IMR-90 (cell line): ENCODE measurements around the gene VAV1. TPM values are rescaled to one million over a fixed set of nuclear protein-coding genes. Genes with fewer than 3 reads are reported as not detected.

ENCODE experiments used
- ATAC-seq: fragments of 200-7000 bp; cut with Tn5 transposase; 2 replicates; pipeline ENCODE4 v1.9.1; 2020; ENCODE audit warnings: low read depth, mild to moderate bottlenecking, moderate library complexity
- BruUV-seq: library from RNA; stranded (reverse); fragments of 400-500 nt; replicated peaks from 2 replicates; lab custom pipeline; 2021; lab: Mats Ljungman, UMichigan
- CTCF ChIA-PET: fragments of 300-600 bp; formaldehyde crosslinking; extraction: SDS; loops from one replicate; lab custom pipeline; 2021; ENCODE audit warnings: antibody characterized with exemption; lab: Yijun Ruan, JAX
- POLR2A ChIA-PET: fragments of 300-600 bp; sonication (Branson Sonifier 250); formaldehyde crosslinking; loops from one replicate; lab custom pipeline; 2022; ENCODE audit warnings: antibody characterized with exemption; ENCODE audit not compliant: unreplicated experiment; lab: Charles Lee
- DNase-seq: peaks from one replicate; pipeline ENCODE4 v3.0.0; 2013
- H2AFZ ChIP-seq: replicated peaks from 2 replicates; pipeline ENCODE3; 2013; ENCODE audit warnings: low read length, mild to moderate bottlenecking; ENCODE audit not compliant: poor library complexity
- H2AK5ac ChIP-seq: 2 replicates; pipeline ENCODE4 v1.6.1; 2013; ENCODE audit warnings: low read depth, low read length, inconsistent platforms
- H2AK9ac ChIP-seq: replicated peaks from 2 replicates; pipeline ENCODE3; 2013; ENCODE audit warnings: mild to moderate bottlenecking, low read depth, low read length, moderate library complexity; ENCODE audit not compliant: poor library complexity
- H2BK120ac ChIP-seq: 2 replicates; pipeline ENCODE4 v1.6.1; 2013; ENCODE audit warnings: low read depth, low read length, inconsistent platforms
- H2BK15ac ChIP-seq: 3 replicates; pipeline ENCODE4 v1.6.1; 2013; ENCODE audit warnings: low read depth, low read length, inconsistent platforms
- H2BK20ac ChIP-seq: 2 replicates; pipeline ENCODE4 v1.6.1; 2013; ENCODE audit warnings: low read depth, mild to moderate bottlenecking, inconsistent platforms, low read length, moderate library complexity
- H2BK5ac ChIP-seq: 2 replicates; pipeline ENCODE4 v1.6.1; 2013; ENCODE audit warnings: mild to moderate bottlenecking, low read depth, low read length, inconsistent platforms; ENCODE audit not compliant: poor library complexity, severe bottlenecking
- H3K14ac ChIP-seq: replicated peaks from 2 replicates; pipeline ENCODE4 v1.6.1; 2013; ENCODE audit warnings: low read depth, low read length, inconsistent platforms
- H3K18ac ChIP-seq: 2 replicates; pipeline ENCODE4 v1.6.1; 2013; ENCODE audit warnings: low read depth, low read length, control low read depth
- H3K23ac ChIP-seq: 2 replicates; pipeline ENCODE4 v1.6.1; 2013; ENCODE audit warnings: low read depth, low read length, inconsistent platforms
- H3K27ac ChIP-seq: 2 replicates; pipeline ENCODE4 v1.5.1; 2013; ENCODE audit warnings: mild to moderate bottlenecking, control low read depth, low read length; ENCODE audit not compliant: insufficient read depth
- H3K27me3 ChIP-seq: 2 replicates; pipeline ENCODE4 v1.6.1; 2013; ENCODE audit warnings: low read length; ENCODE audit not compliant: control insufficient read depth, insufficient read depth
- H3K36me3 ChIP-seq: 2 replicates; pipeline ENCODE4 v1.6.1; 2013; ENCODE audit warnings: low read length, mixed read lengths; ENCODE audit not compliant: control insufficient read depth, insufficient read depth
- H3K4ac ChIP-seq: 2 replicates; pipeline ENCODE4 v1.6.1; 2013; ENCODE audit warnings: low read depth, low read length, inconsistent platforms
- H3K4me1 ChIP-seq: 2 replicates; pipeline ENCODE4 v1.6.1; 2013; ENCODE audit warnings: low read length, mixed read lengths; ENCODE audit not compliant: control insufficient read depth, insufficient read depth
- H3K4me2 ChIP-seq: 2 replicates; pipeline ENCODE4 v1.6.1; 2013; ENCODE audit warnings: low read depth, mild to moderate bottlenecking, control low read depth, low read length, moderate library complexity
- H3K4me3 ChIP-seq: 2 replicates; pipeline ENCODE4 v1.5.1; 2013; ENCODE audit warnings: low read depth, mild to moderate bottlenecking, control low read depth, low read length, moderate library complexity; ENCODE audit not compliant: insufficient read depth
- H3K56ac ChIP-seq: 2 replicates; pipeline ENCODE4 v1.6.1; 2013; ENCODE audit warnings: low read length, inconsistent platforms; ENCODE audit not compliant: insufficient read depth; ENCODE audit errors: extremely low read depth
- H3K79me1 ChIP-seq, 2 experiments: 2 replicates each; pipeline ENCODE4 v1.6.1; 2013; ENCODE audit warnings: low read length in 2 of 2, inconsistent platforms in 1 of 2, low read depth in 1 of 2
- H3K9ac ChIP-seq: 2 replicates; pipeline ENCODE4 v1.6.1; 2013; ENCODE audit warnings: low read depth, low read length, control low read depth
- H3K9me1 ChIP-seq: 2 replicates; pipeline ENCODE4 v1.6.1; 2013; ENCODE audit warnings: low read length, inconsistent platforms; ENCODE audit not compliant: insufficient read depth
- H3K9me3 ChIP-seq: 2 replicates; pipeline ENCODE4 v1.6.1; 2013; ENCODE audit warnings: low read length; ENCODE audit not compliant: control insufficient read depth, insufficient read depth
- H4K20me1 ChIP-seq: 2 replicates; pipeline ENCODE4 v1.6.1; 2013; ENCODE audit warnings: low read length, inconsistent platforms; ENCODE audit not compliant: insufficient read depth
- H4K5ac ChIP-seq: 2 replicates; pipeline ENCODE4 v1.6.1; 2013; ENCODE audit warnings: mild to moderate bottlenecking, low read depth, low read length, control low read depth
- H4K8ac ChIP-seq, 2 experiments: 2 replicates each; pipeline ENCODE4 v1.6.1; 2013; ENCODE audit warnings: low read depth in 2 of 2, low read length in 2 of 2, control low read depth in 1 of 2, inconsistent platforms in 1 of 2
- H4K91ac ChIP-seq: 2 replicates; pipeline ENCODE4 v1.6.1; 2013; ENCODE audit warnings: low read depth, low read length, inconsistent platforms; ENCODE audit not compliant: insufficient read depth
- BHLHE40 ChIP-seq: fragments of 150-350 bp; IDR thresholded peaks from 2 replicates; pipeline ENCODE4 v1.6.1; 2016; ENCODE audit warnings: mild to moderate bottlenecking, low read depth, low read length
- CEBPB ChIP-seq: IDR thresholded peaks from 2 replicates; pipeline ENCODE4 v1.6.1; 2012; ENCODE audit warnings: low read depth, low read length, improper control_type of control experiment
- CHD1 ChIP-seq: IDR thresholded peaks from 2 replicates; pipeline ENCODE4 v1.6.1; 2012; ENCODE audit warnings: low read depth, low read length, improper control_type of control experiment
- MAFK ChIP-seq: IDR thresholded peaks from 2 replicates; pipeline ENCODE4 v1.6.1; 2012; ENCODE audit warnings: low read depth, low read length, improper control_type of control experiment
- MAZ ChIP-seq: IDR thresholded peaks from 2 replicates; pipeline ENCODE4 v1.6.1; 2012; ENCODE audit warnings: low read depth, mild to moderate bottlenecking, low read length, improper control_type of control experiment, moderate library complexity, borderline replicate concordance
- MXI1 ChIP-seq: IDR thresholded peaks from 2 replicates; pipeline ENCODE4 v1.6.1; 2012; ENCODE audit warnings: low read depth, mild to moderate bottlenecking, low read length, moderate library complexity, borderline replicate concordance
- NFE2L2 ChIP-seq: fragments of 150-350 bp; IDR thresholded peaks from 2 replicates; pipeline ENCODE4 v1.6.1; 2016; ENCODE audit warnings: low read depth, mild to moderate bottlenecking, low read length
- POLR2A ChIP-seq: IDR thresholded peaks from 2 replicates; pipeline ENCODE4 v1.6.1; 2012; ENCODE audit warnings: mild to moderate bottlenecking, low read depth, low read length
- RAD21 ChIP-seq: IDR thresholded peaks from 2 replicates; pipeline ENCODE4 v1.6.1; 2012; ENCODE audit warnings: low read length, improper control_type of control experiment
- RCOR1 ChIP-seq: IDR thresholded peaks from 2 replicates; pipeline ENCODE4 v1.6.1; 2012; ENCODE audit warnings: mild to moderate bottlenecking, low read length, improper control_type of control experiment; ENCODE audit not compliant: insufficient replicate concordance
- RFX5 ChIP-seq: IDR thresholded peaks from 2 replicates; pipeline ENCODE4 v1.8.0; 2012; ENCODE audit warnings: low read depth, mild to moderate bottlenecking, low read length, moderate library complexity
- SMC3 ChIP-seq: fragments of 150-350 bp; IDR thresholded peaks from 2 replicates; pipeline ENCODE4 v1.6.1; 2016; ENCODE audit warnings: low read depth, mild to moderate bottlenecking, antibody characterized with exemption, low read length, moderate library complexity
- WGBS, 2 experiments: methylation state at CpG; one replicate each; pipeline versions ENCODE4 v1.1.5 to v1.1.7; 2013; ENCODE audit warnings: missing lambda C conversion rate in 2 of 2; ENCODE audit not compliant: insufficient read length in 1 of 2; ENCODE audit errors: extremely low coverage in 2 of 2; 5-methylcytosine and 5-hydroxymethylcytosine counted together
- dilution Hi-C: fragments of 300-500 bp; cut with HindIII; formaldehyde crosslinking; loops from one replicate; pipeline ENCODE4 v1.14.3; 2018; ENCODE audit warnings: low sequenced_read_pairs; ENCODE audit not compliant: unreplicated experiment
- in situ Hi-C: fragments of 300-500 bp; cut with MboI; formaldehyde crosslinking; loops from 3 replicates; pipeline ENCODE4 v1.14.3; 2019; ENCODE audit warnings: low sequenced_read_pairs, inconsistent platforms, mixed read lengths
- intact Hi-C: fragments of 100-400 bp; cut with micrococcal nuclease; formaldehyde crosslinking; loops from 2 replicates; pipeline ENCODE4 v1.10.0; 2022
- polyA plus RNA-seq, 3 experiments: library from polyadenylated mRNA; depleted of rRNA; stranded (reverse); fragments of >200 nt; gene quantifications; 2 replicates each; pipeline ENCODE4 v1.2.3, GENCODE V29; 2012; ENCODE audit warnings: low replicate concordance in 1 of 3
- total RNA-seq: library from RNA; depleted of rRNA; stranded (reverse); fragments of >200 nt; gene quantifications from 2 replicates; pipeline ENCODE4 v1.2.3, GENCODE V29; 2012
- TF ChIP-seq, protein P1 (sequence below): conservative IDR thresholded peaks from 2 replicates; pipeline ENCODE4 v1.5.1; 2012; ENCODE audit warnings: mild to moderate bottlenecking, low read depth, low read length, improper control_type of control experiment
- TF ChIP-seq, protein P2 (sequence below): fragments of 150-350 bp; IDR thresholded peaks from 2 replicates; pipeline ENCODE4 v1.6.1; 2017; ENCODE audit warnings: mild to moderate bottlenecking, antibody characterized with exemption, low read length, low read depth
- TF ChIP-seq, protein P3 (sequence below): fragments of 150-350 bp; IDR thresholded peaks from 2 replicates; pipeline ENCODE4 v1.6.1; 2016; ENCODE audit warnings: low read depth, mild to moderate bottlenecking, low read length, moderate library complexity, borderline replicate concordance

Gene VAV1
- total and polyA plus RNA-seq, 2 of the 4 experiments (the other 2 are of a cell fraction), result not detected

DNA sequence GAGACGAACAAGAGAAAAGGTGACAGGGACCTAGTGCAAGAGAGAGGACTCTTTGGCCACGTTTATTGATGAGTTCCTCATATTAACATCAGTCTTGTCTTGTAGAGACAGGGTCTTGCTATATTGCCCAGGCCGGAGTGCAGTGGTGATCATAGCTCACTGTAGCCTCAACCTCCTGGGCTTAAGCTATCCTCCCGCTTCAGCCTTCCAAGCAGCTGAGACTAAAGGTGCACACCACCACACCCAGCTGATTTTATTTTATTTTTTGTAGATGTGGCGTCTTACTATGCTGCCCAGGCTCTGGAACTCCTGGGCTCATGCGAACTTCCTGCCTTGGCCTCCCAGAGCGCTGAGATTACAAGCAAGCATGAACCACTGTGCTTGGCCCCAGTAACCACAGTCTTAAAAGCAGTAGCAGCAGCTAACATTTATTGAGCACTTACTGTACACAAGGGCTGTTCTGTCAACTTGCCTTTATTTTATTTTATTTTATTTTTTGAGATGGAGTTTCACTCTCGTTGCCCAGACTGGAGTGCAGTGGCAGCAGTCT, 4.2 kb upstream of the VAV1 start:
- Histone ChIP-seq H3K79me1 (no peaks in the 10 kb centered on the region), H3K18ac (no peak overlapping the region), H3K9me3 (no peaks in the 10 kb centered on the region), H3K9me1 (0 out of 2 replicates have a peak, but pooled peaks cover 5% of the 10 kb centered on the region), H4K91ac (no peak overlapping the region), H3K9ac (no peak overlapping the region), H3K27ac (no peak overlapping the region), H3K4ac (no peak overlapping the region), H3K36me3 (no peaks in the 10 kb centered on the region), H2AK5ac (no peak overlapping the region), H2AK9ac (no peak overlapping the region), H3K4me3 (no peak overlapping the region), H2BK15ac (no peak overlapping the region), H4K20me1 (no peaks in the 10 kb centered on the region), H3K4me1 (no peaks in the 10 kb centered on the region), H2AFZ (no peak overlapping the region), H3K4me2 (no peak overlapping the region), H2BK120ac (no peak overlapping the region), H3K56ac (no peak overlapping the region), H2BK20ac (no peak overlapping the region), H3K14ac (no peak overlapping the region), H2BK5ac (no peak overlapping the region), H4K5ac (no peak overlapping the region), H3K23ac (no peak overlapping the region), H3K27me3 (no peaks in the 10 kb centered on the region; the same call in 1 of the 2 replicates), H4K8ac (no peak overlapping the region)
- POLR2A ChIA-PET, result no interaction called here
- in situ Hi-C loops (no loop called here), dilution Hi-C loops (no loop called here), intact Hi-C loops (no loop called here)
- TF ChIP-seq POLR2A (no peak), RAD21 (no peak), RCOR1 (no peak), MXI1 (no peak), CEBPB (no peak), SMC3 (no peak), BHLHE40 (no peak), MAZ (no peak), CHD1 (no peak), NFE2L2 (no peak), MAFK (no peak), RFX5 (no peak)
- TF ChIP-seq, protein P1, sequence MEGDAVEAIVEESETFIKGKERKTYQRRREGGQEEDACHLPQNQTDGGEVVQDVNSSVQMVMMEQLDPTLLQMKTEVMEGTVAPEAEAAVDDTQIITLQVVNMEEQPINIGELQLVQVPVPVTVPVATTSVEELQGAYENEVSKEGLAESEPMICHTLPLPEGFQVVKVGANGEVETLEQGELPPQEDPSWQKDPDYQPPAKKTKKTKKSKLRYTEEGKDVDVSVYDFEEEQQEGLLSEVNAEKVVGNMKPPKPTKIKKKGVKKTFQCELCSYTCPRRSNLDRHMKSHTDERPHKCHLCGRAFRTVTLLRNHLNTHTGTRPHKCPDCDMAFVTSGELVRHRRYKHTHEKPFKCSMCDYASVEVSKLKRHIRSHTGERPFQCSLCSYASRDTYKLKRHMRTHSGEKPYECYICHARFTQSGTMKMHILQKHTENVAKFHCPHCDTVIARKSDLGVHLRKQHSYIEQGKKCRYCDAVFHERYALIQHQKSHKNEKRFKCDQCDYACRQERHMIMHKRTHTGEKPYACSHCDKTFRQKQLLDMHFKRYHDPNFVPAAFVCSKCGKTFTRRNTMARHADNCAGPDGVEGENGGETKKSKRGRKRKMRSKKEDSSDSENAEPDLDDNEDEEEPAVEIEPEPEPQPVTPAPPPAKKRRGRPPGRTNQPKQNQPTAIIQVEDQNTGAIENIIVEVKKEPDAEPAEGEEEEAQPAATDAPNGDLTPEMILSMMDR, result no peak
- TF ChIP-seq, protein P2, sequence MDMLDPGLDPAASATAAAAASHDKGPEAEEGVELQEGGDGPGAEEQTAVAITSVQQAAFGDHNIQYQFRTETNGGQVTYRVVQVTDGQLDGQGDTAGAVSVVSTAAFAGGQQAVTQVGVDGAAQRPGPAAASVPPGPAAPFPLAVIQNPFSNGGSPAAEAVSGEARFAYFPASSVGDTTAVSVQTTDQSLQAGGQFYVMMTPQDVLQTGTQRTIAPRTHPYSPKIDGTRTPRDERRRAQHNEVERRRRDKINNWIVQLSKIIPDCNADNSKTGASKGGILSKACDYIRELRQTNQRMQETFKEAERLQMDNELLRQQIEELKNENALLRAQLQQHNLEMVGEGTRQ, result no peak
- TF ChIP-seq, protein P3, sequence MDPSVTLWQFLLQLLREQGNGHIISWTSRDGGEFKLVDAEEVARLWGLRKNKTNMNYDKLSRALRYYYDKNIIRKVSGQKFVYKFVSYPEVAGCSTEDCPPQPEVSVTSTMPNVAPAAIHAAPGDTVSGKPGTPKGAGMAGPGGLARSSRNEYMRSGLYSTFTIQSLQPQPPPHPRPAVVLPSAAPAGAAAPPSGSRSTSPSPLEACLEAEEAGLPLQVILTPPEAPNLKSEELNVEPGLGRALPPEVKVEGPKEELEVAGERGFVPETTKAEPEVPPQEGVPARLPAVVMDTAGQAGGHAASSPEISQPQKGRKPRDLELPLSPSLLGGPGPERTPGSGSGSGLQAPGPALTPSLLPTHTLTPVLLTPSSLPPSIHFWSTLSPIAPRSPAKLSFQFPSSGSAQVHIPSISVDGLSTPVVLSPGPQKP, result no peak
- CTCF ChIA-PET, result no interaction called here
- ATAC-seq, result no peak
- 50% methylated on average over 2 of the region's 8 CpGs; no CpG with 5 or more reads in 1 of the 2 experiments for WGBS, 2 experiments
- DNase-seq, result no peak
- no TSS peak for BruUV-seq
